Right lobe of liver (tissue), 6 donors: ENCODE measurements around the gene CKS2. TPM values are rescaled to one million over a fixed set of nuclear protein-coding genes. Genes with fewer than 3 reads are reported as not detected.
A peak's percentile ranks its signal among the peaks of the same experiment; 100 is the strongest.

ENCODE experiments used
- ATAC-seq, 4 donors: fragments of 200-7000 bp; cut with Tn5 transposase; one replicate each; pipeline ENCODE4 v1.9.1; 2020; ENCODE audit warnings: mild to moderate bottlenecking in 4 of 4, moderate library complexity in 4 of 4
- DNase-seq, 3 donors: peaks; one replicate each; pipeline ENCODE4 v3.0.0-alpha.2; 2020
- H3K27ac ChIP-seq, 3 donors: fragments of 200-600 bp; one replicate each; pipeline ENCODE4 v1.8.0; 2022
- H3K27me3 ChIP-seq, 2 donors: fragments of 200-600 bp; one replicate each; pipeline ENCODE4 v1.8.0; 2022
- H3K36me3 ChIP-seq, 4 donors: fragments of 200-600 bp; sonication (generic) in 1 of 4; one replicate each; pipeline versions ENCODE4 v1.5.1 to v1.8.0; 2017 to 2022; ENCODE audit warnings: control low read depth in 1 of 4
- H3K4me1 ChIP-seq, 4 donors: fragments of 200-600 bp; sonication (generic) in 1 of 4; one replicate each; pipeline versions ENCODE4 v1.5.1 to v1.8.0; 2017 to 2022; ENCODE audit warnings: control low read depth in 1 of 4
- H3K4me3 ChIP-seq, 3 donors: fragments of 200-600 bp; one replicate each; pipeline ENCODE4 v1.8.0; 2022
- H3K9me3 ChIP-seq, 4 donors: fragments of 200-600 bp; sonication (generic) in 1 of 4; one replicate each; pipeline versions ENCODE4 v1.5.1 to v1.8.0; 2017 to 2022; ENCODE audit warnings: control low read depth in 1 of 4
- POLR2A ChIP-seq: fragments of 450-650 bp; IDR thresholded peaks from one replicate; pipeline ENCODE4 v1.6.1; 2017; ENCODE audit warnings: antibody characterized with exemption, mild to moderate bottlenecking
- WGBS: methylation state at CpG from one replicate; pipeline ENCODE4 v1.1.6; 2018; ENCODE audit warnings: low coverage, low lambda C conversion rate; ENCODE audit not compliant: insufficient coverage; ENCODE audit errors: missing lambda C conversion rate; 5-methylcytosine and 5-hydroxymethylcytosine counted together
- intact Hi-C, 2 donors: fragments of 100-400 bp; cut with DNase I; formaldehyde crosslinking; loops; one replicate each; pipeline versions ENCODE4 v1.11.2 to v1.14.1; 2022
- total RNA-seq, 6 experiments: library from RNA; depleted of rRNA in 2 of 6; stranded (reverse); fragments of >200 nt in 2 of 6; fragmentation: NEBNext Ultra II Directional in 3 of 6; extraction: Animal tissue kit (Norgen Biotek cat#: 25700) in 3 of 6; gene quantifications; one replicate each; pipeline versions ENCODE4 v1.1.0 to v1.2.4, GENCODE V29; 2016 to 2023
- TF ChIP-seq, protein P1 (sequence below), 4 donors: fragments of 200-600 bp in 3 of 4; fragments of 450-650 bp in 1 of 4; IDR thresholded peaks; one replicate each; pipeline versions ENCODE4 v1.5.1 to v1.8.0; 2016 to 2022; ENCODE audit warnings: antibody characterized with exemption in 4 of 4, mild to moderate bottlenecking in 2 of 4
- donor health status: DM: no; HTN: yes; CAD: no.
- donor health status: DM: no; HTN: no; CAD: no.
- donor health status: DM: no; HTN: no; CAD: no.
- donor health status: DM: no; HTN: yes; CAD: no.
- donor health status: DM: no; HTN: yes; CAD: no.

Gene CKS2
- total RNA-seq, 6 experiments from 2014 or later, result 4.4 to 27.2 (median 9.1) TPM

DNA sequence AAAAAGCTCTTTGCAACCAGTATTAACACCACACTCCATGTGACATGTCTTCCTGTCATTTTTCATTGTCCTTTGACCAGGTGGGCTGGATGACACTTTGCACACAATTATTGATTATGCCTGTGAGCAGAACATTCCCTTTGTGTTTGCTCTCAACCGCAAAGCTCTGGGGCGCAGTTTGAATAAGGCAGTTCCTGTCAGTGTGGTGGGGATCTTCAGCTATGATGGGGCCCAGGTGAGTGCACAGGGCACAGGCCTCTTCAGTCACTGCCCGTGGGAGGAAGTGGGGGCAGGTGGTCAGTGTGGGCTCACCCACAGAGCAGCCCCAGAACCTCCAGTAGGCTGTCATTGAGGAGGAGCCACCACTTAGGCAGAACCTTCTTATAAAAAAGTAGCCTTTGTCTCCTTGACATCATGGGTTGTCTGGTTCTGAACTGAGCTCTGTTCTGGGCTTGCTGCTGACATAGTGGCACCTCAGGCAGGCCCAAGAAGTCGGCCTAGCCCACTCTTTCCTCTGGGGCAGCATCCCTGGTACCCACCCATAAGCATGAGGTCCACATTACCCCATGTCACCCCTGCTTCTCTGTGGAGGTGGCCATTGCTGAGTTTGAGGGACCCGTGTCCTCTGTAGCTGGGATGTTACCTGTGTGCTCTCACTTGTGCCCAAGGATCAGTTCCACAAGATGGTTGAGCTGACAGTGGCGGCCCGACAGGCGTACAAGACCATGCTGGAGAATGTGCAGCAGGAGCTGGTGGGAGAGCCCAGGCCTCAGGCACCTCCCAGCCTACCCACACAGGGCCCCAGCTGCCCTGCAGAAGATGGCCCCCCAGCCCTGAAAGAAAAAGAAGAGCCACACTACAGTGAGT lies 46.6 kb downstream of the CKS2 start:
- Histone ChIP-seq H3K9me3 (no peaks in the 10 kb centered on the region), H3K4me3 (no peak overlapping the region), H3K27ac (no peak overlapping the region), H3K27me3 (no peaks in the 10 kb centered on the region), H3K4me1 (peaks cover 0 to 16% (median 6%) of the 10 kb centered on the region in 4 donors), H3K36me3 (peaks cover 0 to 69% (median 22%) of the 10 kb centered on the region in 4 donors)
- TF ChIP-seq, protein P1, sequence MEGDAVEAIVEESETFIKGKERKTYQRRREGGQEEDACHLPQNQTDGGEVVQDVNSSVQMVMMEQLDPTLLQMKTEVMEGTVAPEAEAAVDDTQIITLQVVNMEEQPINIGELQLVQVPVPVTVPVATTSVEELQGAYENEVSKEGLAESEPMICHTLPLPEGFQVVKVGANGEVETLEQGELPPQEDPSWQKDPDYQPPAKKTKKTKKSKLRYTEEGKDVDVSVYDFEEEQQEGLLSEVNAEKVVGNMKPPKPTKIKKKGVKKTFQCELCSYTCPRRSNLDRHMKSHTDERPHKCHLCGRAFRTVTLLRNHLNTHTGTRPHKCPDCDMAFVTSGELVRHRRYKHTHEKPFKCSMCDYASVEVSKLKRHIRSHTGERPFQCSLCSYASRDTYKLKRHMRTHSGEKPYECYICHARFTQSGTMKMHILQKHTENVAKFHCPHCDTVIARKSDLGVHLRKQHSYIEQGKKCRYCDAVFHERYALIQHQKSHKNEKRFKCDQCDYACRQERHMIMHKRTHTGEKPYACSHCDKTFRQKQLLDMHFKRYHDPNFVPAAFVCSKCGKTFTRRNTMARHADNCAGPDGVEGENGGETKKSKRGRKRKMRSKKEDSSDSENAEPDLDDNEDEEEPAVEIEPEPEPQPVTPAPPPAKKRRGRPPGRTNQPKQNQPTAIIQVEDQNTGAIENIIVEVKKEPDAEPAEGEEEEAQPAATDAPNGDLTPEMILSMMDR (IDR thresholded peaks at IDR 0.05), result no peak
- no peak for TF ChIP-seq POLR2A
- DNase-seq (no peak), ATAC-seq (peak; percentile 56 to 79 (median 65))
- intact Hi-C loops, result no loop called here
- 43% methylated on average over 1 of the region's 8 CpGs for WGBS

DNA sequence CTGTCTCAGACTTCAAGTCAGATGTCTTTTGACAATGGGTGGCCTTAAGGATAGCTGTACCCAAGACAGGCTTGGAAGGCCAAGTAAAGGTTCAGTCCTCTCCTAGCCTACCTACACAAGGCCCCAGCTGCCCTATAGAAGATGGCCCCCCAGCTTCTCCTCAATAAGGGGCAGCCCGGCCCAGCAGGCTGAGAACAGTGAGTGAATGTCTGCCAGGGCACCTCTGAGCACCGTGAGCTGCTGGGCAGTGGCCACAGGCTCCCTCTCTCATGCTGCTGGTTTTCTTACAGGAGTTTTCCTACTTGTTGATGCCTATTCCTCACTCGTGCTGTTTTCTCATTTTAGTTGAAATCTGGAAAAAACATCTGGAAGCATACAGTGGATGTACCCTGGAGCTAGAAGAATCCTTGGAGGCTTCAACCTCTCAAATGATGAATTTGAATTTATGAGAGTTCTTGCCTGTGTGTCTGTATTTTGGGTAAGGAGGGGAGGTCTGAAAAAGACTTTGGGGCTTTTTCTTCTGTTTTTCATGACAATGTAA lies 47.5 kb downstream of the CKS2 start:
- WGBS, result 83% methylated on average over 1 of the region's 3 CpGs
- TF ChIP-seq, protein P1 (IDR thresholded peaks at IDR 0.05), result no peak
- TF ChIP-seq POLR2A, result no peak
- no peak overlapping the region for H3K4me3 ChIP-seq
- H3K9me3 ChIP-seq, result no peaks in the 10 kb centered on the region
- no peak for DNase-seq
- peaks cover 0 to 12% (median 5%) of the 10 kb centered on the region in 4 donors for H3K4me1 ChIP-seq
- no peaks in the 10 kb centered on the region for H3K27me3 ChIP-seq
- H3K27ac ChIP-seq, result no peak overlapping the region
- ATAC-seq, result no peak
- intact Hi-C loops, result no loop called here
- H3K36me3 ChIP-seq, result peaks cover 0 to 69% (median 22%) of the 10 kb centered on the region in 4 donors

DNA sequence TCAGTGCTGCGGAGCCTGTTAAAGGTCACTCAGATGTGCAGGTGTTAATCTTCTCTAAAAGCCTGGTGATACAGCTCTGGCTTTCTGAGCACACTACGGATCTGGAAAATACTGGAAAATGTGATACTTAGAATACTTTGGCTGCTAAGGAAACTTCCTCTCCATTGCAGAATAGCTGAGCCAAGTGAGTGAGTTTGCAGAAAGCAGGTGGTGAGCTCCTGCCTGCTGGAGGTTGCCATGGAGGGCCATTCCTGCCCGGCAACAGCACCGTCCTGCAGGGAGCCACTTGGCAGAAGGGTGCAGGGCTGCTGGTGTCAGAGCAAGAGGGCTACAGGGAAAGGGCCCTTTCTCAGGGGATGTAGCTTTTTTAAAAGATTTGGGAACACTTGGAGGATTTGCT lies 48.0 kb downstream of the CKS2 start:
- Histone ChIP-seq H3K9me3 (no peaks in the 10 kb centered on the region), H3K4me1 (peaks cover 0 to 12% (median 5%) of the 10 kb centered on the region in 4 donors), H3K27me3 (no peaks in the 10 kb centered on the region), H3K27ac (no peak overlapping the region), H3K36me3 (peaks cover 0 to 64% (median 22%) of the 10 kb centered on the region in 4 donors), H3K4me3 (no peak overlapping the region)
- intact Hi-C loops, result no loop called here
- ATAC-seq (no peak), DNase-seq (peak in 1 of 3 donors; percentile 42)
- 71% methylated on average over 3 of the region's 4 CpGs for WGBS
- no peak for TF ChIP-seq POLR2A
- TF ChIP-seq, protein P1 (IDR thresholded peaks at IDR 0.05), result no peak

DNA sequence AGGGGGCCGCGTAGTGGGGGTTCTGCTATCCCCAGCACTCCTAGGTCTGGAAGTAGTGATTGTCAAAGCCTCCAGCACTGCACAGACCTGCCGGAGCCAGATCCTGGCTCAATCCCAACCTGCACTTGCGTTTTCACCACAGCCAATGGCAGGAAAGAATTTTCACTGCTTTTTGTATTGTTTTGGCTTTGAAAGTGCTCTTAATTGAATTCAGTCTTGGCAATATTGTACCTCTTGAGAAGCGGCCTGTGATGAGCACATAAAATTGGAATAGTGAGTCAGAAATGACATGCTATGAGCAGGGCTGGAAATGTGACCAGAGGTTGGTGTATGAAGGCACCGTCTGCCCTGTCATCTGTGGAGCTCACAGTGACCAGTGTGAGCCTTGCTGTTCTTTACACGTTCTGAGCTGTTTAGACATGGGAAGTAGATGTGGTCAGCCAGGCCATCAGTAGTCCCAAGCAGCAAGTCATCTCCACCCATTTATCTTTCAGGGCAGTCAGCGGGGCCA lies 48.8 kb downstream of the CKS2 start:
- Histone ChIP-seq H3K27ac (no peak overlapping the region), H3K36me3 (peaks cover 0 to 56% (median 18%) of the 10 kb centered on the region in 4 donors), H3K4me3 (no peak overlapping the region), H3K27me3 (no peaks in the 10 kb centered on the region), H3K9me3 (no peaks in the 10 kb centered on the region), H3K4me1 (peaks cover 0 to 12% (median 5%) of the 10 kb centered on the region in 4 donors)
- peak; percentile 5 to 39 (median 20) for ATAC-seq
- TF ChIP-seq, protein P1 (IDR thresholded peaks at IDR 0.05), result no peak
- DNase-seq, result peak in 1 of 3 donors; percentile 42
- intact Hi-C loops, result no loop called here
- WGBS, result 68% methylated on average over 7 of the region's 8 CpGs
